HG03432 (cell line): ENCODE results near the gene CKS1B.
"Not testable (repeated sequence)": the region's sequence is repeated elsewhere in the genome, so short reads cannot be mapped to it uniquely, and the experiment has no call there.

ENCODE experiments used
- ATAC-seq: cut with Tn5 transposase; IDR thresholded peaks from one replicate; pipeline ENCODE4 v1.9.1; 2021; ENCODE audit warnings: mild to moderate bottlenecking, moderate library complexity; ENCODE audit not compliant: unreplicated experiment

CKS1B gene

DNA sequence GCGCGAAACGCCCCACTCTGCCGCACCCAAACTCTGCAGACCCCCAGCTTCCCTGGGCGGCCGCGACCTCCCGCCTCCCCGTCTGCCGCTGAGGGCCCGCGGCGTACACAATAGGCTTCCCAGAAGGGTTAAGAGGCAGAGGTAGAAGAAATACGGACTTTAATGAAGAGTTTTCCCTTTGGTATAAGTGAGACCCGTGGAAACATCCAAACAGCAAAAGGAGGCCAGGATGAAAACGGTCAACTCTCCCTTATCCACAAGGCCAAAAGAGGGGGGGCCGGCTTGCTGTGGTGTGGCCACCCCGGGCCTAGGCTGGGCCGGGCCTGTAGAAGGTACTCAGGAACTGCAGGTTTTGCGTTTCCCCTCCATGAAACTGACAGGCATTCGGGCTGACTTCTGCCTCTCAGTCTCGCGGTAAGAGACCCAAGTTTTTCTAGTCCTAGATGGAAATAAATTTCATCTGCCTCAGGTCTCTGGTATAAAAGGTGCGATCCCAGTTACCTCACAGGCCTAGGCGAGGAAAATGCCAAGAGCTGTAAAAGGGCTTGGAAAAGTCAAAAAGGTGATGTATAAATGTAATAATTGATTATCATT, 12.2 kb upstream of the CKS1B start:
- peak; percentile 10 for ATAC-seq

GRCh38 chr1:154962795-154963330, 11.6 kb upstream of the CKS1B start:
- ATAC-seq: no peak

DNA sequence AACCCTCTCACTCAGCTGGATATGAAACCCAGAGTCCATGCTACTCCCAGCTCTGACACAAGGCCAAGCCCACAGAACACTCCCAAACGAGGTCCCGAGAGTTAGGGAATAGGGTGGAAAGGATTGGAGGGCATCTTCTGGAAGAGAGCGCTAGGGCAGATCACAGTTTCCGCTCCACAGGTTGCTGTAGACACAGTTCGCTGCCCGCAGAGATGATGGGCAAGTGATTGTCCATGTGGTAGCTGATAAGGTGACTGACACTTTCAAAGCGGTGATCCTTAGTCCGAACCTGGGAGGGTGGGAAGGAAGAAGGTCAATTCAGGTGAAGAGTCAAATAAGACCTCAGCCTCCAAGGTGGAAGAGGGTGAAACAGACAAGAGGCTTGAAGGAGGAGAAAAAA, 10.8 kb upstream of the CKS1B start:
- no peak for ATAC-seq

- no peak for ATAC-seq
Measured at GRCh38 chr1:154964359-154964758, 10.1 kb upstream of the CKS1B start.

GRCh38 chr1:154966111-154966510, 8.4 kb upstream of the CKS1B start:
- ATAC-seq: no peak

DNA sequence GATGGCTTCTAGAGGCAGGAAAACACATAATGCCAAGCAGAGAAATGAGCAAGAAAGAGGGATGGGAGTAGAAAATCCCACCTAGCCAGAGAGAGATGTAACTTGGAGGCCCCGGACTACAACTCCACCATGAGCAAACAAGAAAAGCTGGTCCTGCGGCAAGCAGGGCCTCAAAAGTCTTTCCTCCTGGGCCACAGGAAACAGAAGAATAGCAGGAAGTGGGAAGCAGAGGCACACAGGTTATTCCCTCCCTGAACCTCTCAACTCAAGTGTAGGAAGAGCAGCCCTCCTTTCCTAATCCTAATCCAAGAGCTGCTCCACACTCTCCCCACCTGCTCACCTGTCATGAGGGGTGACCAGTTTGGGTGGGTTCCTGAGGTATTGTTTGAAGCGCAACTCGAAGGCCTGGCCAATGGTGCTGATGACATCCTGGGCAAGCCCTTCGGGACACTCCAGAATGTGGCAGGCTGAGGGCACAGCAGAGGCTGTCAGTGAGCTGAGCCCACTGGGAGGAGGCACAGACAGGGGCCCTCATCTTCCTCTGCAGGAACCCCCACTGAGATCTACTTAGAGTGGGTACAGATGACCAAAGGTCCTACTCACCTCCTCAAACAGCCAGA, 7.0 kb upstream of the CKS1B start:
- ATAC-seq: no peak

- no peak for ATAC-seq
Measured at GRCh38 chr1:154968731-154969130, 5.8 kb upstream of the CKS1B start.

DNA sequence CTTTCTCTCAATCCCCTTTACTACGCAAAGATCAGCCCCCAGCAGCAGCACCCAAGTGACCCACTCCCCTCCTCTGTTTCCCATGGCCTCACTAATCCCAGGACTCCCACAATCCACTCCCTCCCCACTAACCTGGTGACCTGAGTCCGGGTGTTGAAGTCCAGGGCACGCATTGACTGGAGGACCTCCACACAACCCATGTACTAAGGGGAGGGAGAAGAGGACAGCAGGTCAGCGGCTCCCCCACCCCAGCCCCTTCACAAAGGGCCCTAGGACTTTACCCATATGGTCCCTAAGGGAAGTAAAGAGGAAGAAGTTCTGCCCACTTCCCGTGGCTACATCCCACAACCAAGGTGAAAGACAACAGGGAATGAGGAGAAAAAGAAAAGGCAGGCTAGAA, 5.2 kb upstream of the CKS1B start:
- ATAC-seq: no peak

DNA sequence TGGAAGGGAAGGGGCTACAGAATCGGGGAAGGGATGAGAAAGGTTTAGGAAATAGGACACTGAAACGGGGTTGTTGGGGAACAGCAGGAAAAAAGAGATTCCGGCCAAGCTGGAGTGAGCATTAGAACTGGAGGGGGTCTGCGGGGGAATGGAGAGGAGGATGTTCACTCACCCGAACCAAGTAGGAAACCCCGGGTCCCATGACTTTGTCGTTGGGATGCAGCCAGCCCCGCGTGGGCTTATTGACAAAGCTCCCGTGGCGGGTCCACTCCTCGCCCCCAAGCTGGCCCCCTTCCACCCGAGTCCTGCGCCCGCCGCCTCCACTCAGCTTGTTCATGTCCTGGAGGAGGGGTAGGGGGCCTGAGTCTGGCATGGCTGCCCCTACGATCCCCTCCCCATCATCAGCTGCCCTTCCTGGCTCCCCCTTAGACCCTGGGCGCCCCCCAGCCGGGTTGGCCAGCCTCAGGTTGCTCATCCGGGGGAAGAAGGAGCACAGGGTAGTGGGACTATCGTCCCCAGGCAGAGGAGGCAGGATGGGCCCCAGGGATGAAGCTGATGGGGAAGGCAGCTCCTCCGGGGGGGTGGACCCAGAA, 4.5 kb upstream of the CKS1B start:
- ATAC-seq: no peak

DNA sequence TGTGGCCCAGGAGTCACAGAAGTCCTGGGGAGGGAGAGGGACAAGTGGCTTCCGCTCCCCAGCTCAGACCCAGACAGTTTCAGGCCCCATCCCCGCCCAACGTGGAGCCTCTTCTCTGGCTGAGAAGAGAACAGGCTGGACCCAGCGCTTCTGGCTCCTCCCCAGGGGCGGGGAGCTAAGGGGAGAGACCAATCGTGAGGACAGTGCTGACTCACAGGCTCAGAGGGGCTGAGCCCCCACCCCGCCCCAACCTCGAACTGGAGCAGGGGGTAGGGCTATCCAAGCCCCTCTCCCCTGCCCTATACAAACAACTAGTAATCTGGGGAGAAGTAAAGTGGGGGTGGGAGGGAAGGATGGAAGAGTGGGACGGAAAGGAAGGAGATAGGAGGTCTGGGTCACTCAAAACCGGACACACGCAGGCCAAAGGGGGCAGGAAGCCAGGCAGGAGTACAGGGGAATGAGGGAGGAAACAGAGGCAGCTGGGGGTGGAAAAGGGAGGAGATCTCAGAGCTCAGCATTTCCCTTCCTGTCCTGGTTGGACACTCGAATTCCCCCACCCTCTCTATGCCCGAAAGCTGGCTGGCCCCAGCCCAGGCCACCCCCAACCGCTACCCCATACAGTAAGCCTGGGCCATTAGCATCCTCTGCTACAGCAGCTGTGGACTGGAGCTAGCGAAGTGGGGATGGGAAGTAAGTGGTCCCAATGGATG, 3.7 kb upstream of the CKS1B start, which contains the start of gene SHC1:
Gene SHC1 (minus strand): TSS at position 117 of the 710 bp plus-strand sequence. CDS start 221 bp downstream, outside the sequence.
- ATAC-seq: no peak

GRCh38 chr1:154971341-154971998, 3.0 kb upstream of the CKS1B start:
- no peak for ATAC-seq

DNA sequence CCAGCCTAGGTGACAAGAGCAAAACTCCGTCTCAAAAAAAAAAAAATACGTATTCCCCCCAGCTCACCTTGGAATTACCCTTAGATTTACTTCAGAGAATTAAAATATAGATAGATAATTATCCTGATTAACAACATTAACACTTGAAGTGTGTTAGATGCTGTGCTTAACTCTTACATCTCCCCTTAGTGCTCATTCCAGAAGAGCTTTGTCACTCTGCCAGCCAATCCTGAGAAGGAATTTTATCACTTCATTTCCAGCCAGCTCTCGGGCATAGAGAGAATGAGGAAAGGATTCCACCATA, 2.3 kb upstream of the CKS1B start:
- no peak for ATAC-seq

- no peak for ATAC-seq
Measured at GRCh38 chr1:154972517-154973343, 1.8 kb upstream of the CKS1B start.

- ATAC-seq: peak; percentile 24
Measured at GRCh38 chr1:154973344-154974101, 958 bp upstream of the CKS1B start.

DNA sequence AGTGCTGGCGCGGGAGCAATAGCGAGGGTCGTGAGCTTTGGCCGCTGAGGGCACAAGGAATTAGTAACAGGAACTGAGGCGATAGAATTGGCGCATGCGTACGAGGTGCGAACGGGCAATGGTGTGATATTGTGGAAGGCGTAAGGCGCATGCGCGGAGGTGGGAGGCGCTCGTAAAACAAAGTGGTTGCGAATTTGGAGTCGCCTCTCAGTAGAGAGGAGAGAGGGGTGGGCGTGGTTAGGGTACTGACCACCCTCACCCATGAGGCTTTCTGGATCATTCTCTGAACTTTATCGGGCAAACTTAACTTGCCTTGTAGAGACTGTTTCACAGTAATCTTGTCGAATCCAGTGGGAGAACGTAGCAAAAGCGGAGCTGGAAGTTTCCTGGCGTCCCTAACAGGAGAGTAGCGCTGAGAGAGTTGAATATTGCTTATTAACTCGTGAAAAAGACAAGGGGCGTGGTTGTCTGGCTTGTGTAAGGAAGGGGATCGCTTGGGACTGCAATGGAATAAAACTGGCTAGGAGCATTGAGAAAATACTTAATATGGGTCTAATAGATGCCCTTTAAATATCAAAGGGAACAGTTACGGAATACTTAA, 427 bp downstream of the CKS1B start:
- ATAC-seq: peak; percentile 47

- ATAC-seq: no peak
Measured at GRCh38 chr1:154975409-154976059, 1.1 kb downstream of the CKS1B start.

- ATAC-seq: not testable (repeated sequence)
Measured at GRCh38 chr1:154977762-154978161, 3.3 kb downstream of the CKS1B start.

DNA sequence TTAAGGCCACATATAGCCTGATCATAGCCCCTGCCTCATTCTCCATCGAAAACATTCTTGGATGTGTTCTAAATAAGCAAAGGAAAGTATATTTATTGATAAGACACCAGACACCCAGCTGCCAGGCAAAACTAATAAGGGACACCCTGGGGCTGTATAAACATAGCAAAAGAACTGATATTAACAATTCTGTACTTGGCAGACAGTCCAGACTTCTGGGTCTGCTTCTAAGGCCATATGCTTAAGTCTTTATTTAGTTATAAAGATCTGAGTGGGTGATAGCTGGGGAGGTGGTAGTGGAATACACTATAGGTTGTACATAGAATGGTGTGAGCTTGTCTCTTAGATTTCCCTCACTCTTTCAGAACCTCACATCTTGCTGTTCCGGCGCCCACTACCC, 3.9 kb downstream of the CKS1B start:
- no peak for ATAC-seq

- no peak for ATAC-seq
Measured at GRCh38 chr1:154982341-154982740, 7.9 kb downstream of the CKS1B start.
